Thyroid gland (tissue), 4 donors: Measurements from ENCODE around the gene ZBTB16.

Source experiments
- CTCF ChIP-seq, 6 experiments: fragments of 200-600 bp in 3 of 6; fragments of 450-650 bp in 3 of 6; sonication (generic) in 3 of 6; IDR thresholded peaks; one replicate each; pipeline ENCODE4 v1.5.1; 2016 to 2019; ENCODE audit warnings: antibody characterized with exemption in 6 of 6, mild to moderate bottlenecking in 2 of 6, inconsistent platforms in 1 of 6, moderate library complexity in 1 of 6
- POLR2A ChIP-seq, 2 donors: fragments of 450-650 bp; IDR thresholded peaks; one replicate each; pipeline ENCODE4 v1.6.1; 2017; ENCODE audit warnings: antibody characterized with exemption in 2 of 2, mild to moderate bottlenecking in 2 of 2, moderate library complexity in 1 of 2

- no peak for TF ChIP-seq POLR2A (IDR thresholded peaks at IDR 0.05)
- TF ChIP-seq CTCF (IDR thresholded peaks at IDR 0.05), result no peak
These were observed 133.4 kb downstream of the ZBTB16 start for GRCh38 chr11:114192841-114193389.
